ENCODE results near the gene EPHA10. TPM values are rescaled to one million over a fixed set of nuclear protein-coding genes. Genes with fewer than 3 reads are reported as not detected.
A peak's percentile ranks its signal among the peaks of the same experiment; 100 is the strongest.

Gene EPHA10
- under 1 TPM in 1 of 4 donors, not detected in 3; 0.17 TPM for total RNA-seq

DNA sequence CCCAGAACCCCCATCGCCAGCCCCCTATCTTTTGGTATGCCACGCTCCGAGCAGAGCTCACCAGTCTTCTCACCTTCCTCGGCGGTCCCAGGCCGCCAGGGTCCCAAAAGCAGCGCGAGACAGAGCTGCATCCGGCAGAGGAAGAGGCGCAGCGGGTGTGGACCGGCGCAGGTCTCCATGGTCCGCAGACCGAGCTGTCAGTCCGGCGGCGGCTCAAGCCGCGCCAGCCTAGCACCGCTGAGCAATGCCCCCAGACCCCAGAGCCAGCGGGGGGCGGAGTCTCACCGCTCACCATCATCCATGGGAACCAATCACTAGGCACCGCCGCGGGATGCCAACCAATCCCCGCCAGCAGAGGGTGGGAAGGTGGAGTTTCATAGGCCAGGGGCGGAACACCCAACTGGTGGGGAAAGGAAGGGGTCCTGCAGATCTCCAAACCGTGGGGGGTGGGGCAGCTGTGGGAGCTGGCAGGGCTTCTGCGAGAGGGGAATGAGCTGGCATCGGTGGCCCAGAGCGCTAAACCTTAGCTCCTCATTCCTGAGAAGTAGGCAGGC lies at the start of gene EPHA10:
Gene EPHA10, minus strand, starts transcription at position 233 of the 554 bp plus-strand sequence. Its CDS starts 54 bp downstream, at position 179.
- no peak for ATAC-seq
- no peak for TF ChIP-seq CTCF (IDR thresholded peaks at IDR 0.05 in 4 of 5, conservative IDR thresholded peaks at IDR 0.05 in 1 of 5)
- no peak for TF ChIP-seq POLR2A (IDR thresholded peaks at IDR 0.05)
- peaks cover 57 to 58% (median 57%) of the 10 kb centered on the region in 3 donors for H3K27me3 ChIP-seq

GRCh38 chr1:37814252-37814651 lies 49.3 kb upstream of the EPHA10 start:
- Histone ChIP-seq H3K27me3 (no peaks in the 10 kb centered on the region), H3K27ac (peak overlapping the region; percentile 48 to 68 (median 58)), H3K4me1 (peaks cover 28 to 29% of the 10 kb centered on the region in 2 donors), H3K4me3 (no peak overlapping the region), H3K36me3 (peaks cover 0 to 15% of the 10 kb centered on the region in 2 donors), H3K9me3 (no peaks in the 10 kb centered on the region)
- ATAC-seq (peak; percentile 61 to 79), DNase-seq (peak; percentile 23 to 48)
- TF ChIP-seq CTCF (IDR thresholded peaks at IDR 0.05 in 4 of 5, conservative IDR thresholded peaks at IDR 0.05 in 1 of 5) (no peak), POLR2A (IDR thresholded peaks at IDR 0.05) (no peak)
- in situ Hi-C loops (cut with MboI; ENCODE audit: low sequenced_read_pairs in 4 of 4) (no loop called here), intact Hi-C loops (cut with DNase I; ENCODE audit: low total_unique reads) (loop anchor here (5.0 kb wide), 1 partner anchor 133 kb away; the partner anchor contains the start of gene INPP5B)

More for the DNA sequence above, at the start of gene EPHA10:
- Histone ChIP-seq H3K27ac (no peak within 1 kb of the TSS), H3K9me3 (no peaks in the 10 kb centered on the region), H3K36me3 (no peaks in the 10 kb centered on the region), H3K4me3 (no peak within 1 kb of the TSS), H3K4me1 (no peaks in the 10 kb centered on the region)
- in situ Hi-C loops (cut with MboI; ENCODE audit: low sequenced_read_pairs in 4 of 4) = no loop called here
- no peak for DNase-seq
- intact Hi-C loops (cut with DNase I; ENCODE audit: low total_unique reads) = no loop called here

- peaks cover 0 to 9% of the 10 kb centered on the region in 2 donors for H3K36me3 ChIP-seq
- H3K9me3 ChIP-seq = no peaks in the 10 kb centered on the region
- H3K4me3 ChIP-seq = no peak overlapping the region
- in situ Hi-C loops (cut with MboI; ENCODE audit: low sequenced_read_pairs in 4 of 4) (no loop called here), intact Hi-C loops (cut with DNase I; ENCODE audit: low total_unique reads) (loop anchor here (5.0 kb wide), 1 partner anchor 134 kb away; the partner anchor contains the start of gene INPP5B)
- TF ChIP-seq CTCF (IDR thresholded peaks at IDR 0.05 in 4 of 5, conservative IDR thresholded peaks at IDR 0.05 in 1 of 5) (no peak), POLR2A (IDR thresholded peaks at IDR 0.05) (no peak)
- no peak for ATAC-seq
- peaks cover 34% of the 10 kb centered on the region in 2 donors for H3K4me1 ChIP-seq
- no peaks in the 10 kb centered on the region for H3K27me3 ChIP-seq
- H3K27ac ChIP-seq = peak overlapping the region; percentile 48 to 68 (median 58)
- DNase-seq = no peak
Measured at GRCh38 chr1:37813529-37814145, 48.7 kb upstream of the EPHA10 start.

GRCh38 chr1:37811027-37811655 lies 46.2 kb upstream of the EPHA10 start:
- Histone ChIP-seq H3K36me3 (peaks cover 0 to 14% of the 10 kb centered on the region in 2 donors), H3K27ac (peak overlapping the region; percentile 12 to 98 (median 96)), H3K4me3 (no peak overlapping the region), H3K27me3 (no peaks in the 10 kb centered on the region), H3K9me3 (no peaks in the 10 kb centered on the region), H3K4me1 (peaks cover 44% of the 10 kb centered on the region in 2 donors)
- in situ Hi-C loops (cut with MboI; ENCODE audit: low sequenced_read_pairs in 4 of 4) = no loop called here
- intact Hi-C loops (cut with DNase I; ENCODE audit: low total_unique reads) = loop anchor here (5.0 kb wide), 1 partner anchor 136 kb away; the partner anchor contains the start of gene INPP5B
- peak; percentile 6 to 56 for ATAC-seq
- peak; percentile 38 to 80 for DNase-seq
- TF ChIP-seq CTCF (IDR thresholded peaks at IDR 0.05 in 4 of 5, conservative IDR thresholded peaks at IDR 0.05 in 1 of 5) = peak; percentile 54 to 79 (median 72)
- TF ChIP-seq POLR2A (IDR thresholded peaks at IDR 0.05) = no peak
